K562 (cell line): ENCODE results near the gene RABGAP1. TPM values are rescaled to one million over a fixed set of nuclear protein-coding genes. Genes with fewer than 3 reads are reported as not detected.

Experiments
- ATAC-seq: fragments of 200-7000 bp; cut with Tn5 transposase; 3 replicates; pipeline ENCODE4 v1.9.1; 2020; ENCODE audit warnings: moderate library complexity
- BruUV-seq: library from RNA; stranded (reverse); fragments of 400-500 nt; replicated peaks from 2 replicates; lab custom pipeline; 2021; lab: Mats Ljungman, UMichigan
- CTCF ChIA-PET: fragments of 300-600 bp; formaldehyde crosslinking; extraction: SDS; loops from one replicate; lab custom pipeline; 2021; ENCODE audit warnings: low intra/inter-chr PET ratio; lab: Yijun Ruan, JAX
- POLR2A ChIA-PET: fragments of 300-600, 350-650 bp; sonication (Branson Sonifier 250); formaldehyde crosslinking; extraction: SDS; loops from one replicate; lab custom pipeline; 2021; ENCODE audit warnings: antibody characterized with exemption, inconsistent platforms; lab: Yijun Ruan, JAX
- DNase-seq, 4 experiments: peaks; one replicate each; pipeline versions ENCODE4 v3.0.0 to v3.0.0-alpha.2; 2011 to 2018; ENCODE audit warnings: low spot score in 3 of 4, mixed read lengths in 3 of 4; ENCODE audit errors: extremely low read depth in 1 of 4
- FAIRE-seq: peaks from 2 replicates; lab custom pipeline; 2011; peaks lifted over from hg19 to GRCh38; lab: Jason Lieb, UNC
- H2AFZ ChIP-seq: 2 replicates; pipeline ENCODE4 v1.6.0; 2011; ENCODE audit warnings: low read depth, low read length, control low read depth, inconsistent platforms
- H3K27ac ChIP-seq: fragments of 200-600 bp; 3 replicates; pipeline ENCODE4 v1.8.0; 2011; ENCODE audit warnings: low read depth, mild to moderate bottlenecking, control low read depth, inconsistent platforms, low read length, moderate library complexity, mixed read lengths; ENCODE audit errors: extremely low read depth
- H3K27me3 ChIP-seq, 2 experiments: fragments of 300-600 bp in 1 of 2; 2 replicates in 1 of 2; 3 replicates in 1 of 2; pipeline versions ENCODE4 v1.6.0 to v1.8.0; 2011; ENCODE audit warnings: inconsistent platforms in 2 of 2, low read length in 2 of 2, mild to moderate bottlenecking in 1 of 2, mixed read lengths in 1 of 2, moderate library complexity in 1 of 2; ENCODE audit not compliant: control insufficient read depth in 2 of 2, insufficient read depth in 2 of 2
- H3K36me3 ChIP-seq: fragments of 300-600 bp; 3 replicates; pipeline ENCODE4 v1.8.0; 2011; ENCODE audit warnings: mild to moderate bottlenecking, low read length, inconsistent platforms; ENCODE audit not compliant: control insufficient read depth, insufficient read depth
- H3K4me1 ChIP-seq, 2 experiments: fragments of 200-600 bp in 1 of 2; replicated peaks in 1 of 2; 2 replicates in 1 of 2; 3 replicates in 1 of 2; pipeline versions ENCODE4 v1.5.1 to v1.8.0; 2011; ENCODE audit warnings: inconsistent platforms in 2 of 2, low read length in 2 of 2, mild to moderate bottlenecking in 1 of 2, mixed read lengths in 1 of 2, moderate library complexity in 1 of 2; ENCODE audit not compliant: control insufficient read depth in 2 of 2, insufficient read depth in 2 of 2
- H3K4me2 ChIP-seq: 2 replicates; pipeline ENCODE4 v1.6.1; 2011; ENCODE audit warnings: low read length, control low read depth, inconsistent platforms, mixed read lengths; ENCODE audit not compliant: insufficient read depth
- H3K4me3 ChIP-seq: fragments of 200-600 bp; sonication (generic), shearing (Covaris generic); 2 replicates; pipeline ENCODE4 v1.5.1; 2016; ENCODE audit warnings: control low read depth, inconsistent platforms
- H3K79me2 ChIP-seq: fragments of 200-600 bp; 3 replicates; pipeline ENCODE4 v1.8.0; 2011; ENCODE audit warnings: low read length, inconsistent platforms; ENCODE audit not compliant: control insufficient read depth, insufficient read depth
- H3K9ac ChIP-seq, 2 experiments: 2 replicates each; pipeline versions ENCODE4 v1.6.0 to v1.6.1; 2011; ENCODE audit warnings: low read depth in 2 of 2, low read length in 2 of 2, control low read depth in 1 of 2, inconsistent platforms in 1 of 2, mild to moderate bottlenecking in 1 of 2, mixed read lengths in 1 of 2; ENCODE audit not compliant: insufficient read depth in 1 of 2
- H3K9me1 ChIP-seq: one replicate; pipeline ENCODE4 v1.6.0; 2011; ENCODE audit warnings: inconsistent platforms, mild to moderate bottlenecking, low read length, moderate library complexity; ENCODE audit not compliant: control insufficient read depth, insufficient read depth
- H3K9me3 ChIP-seq: replicated peaks from 2 replicates; pipeline ENCODE4 v1.5.1; 2011; ENCODE audit warnings: low read depth, low read length, inconsistent platforms; ENCODE audit not compliant: control insufficient read depth, insufficient read depth
- H4K20me1 ChIP-seq: replicated peaks from 2 replicates; pipeline ENCODE4 v1.6.1; 2011; ENCODE audit warnings: low read length, inconsistent platforms, mixed read lengths; ENCODE audit not compliant: control insufficient read depth, insufficient read depth
- BCL6 ChIP-seq: fragments of 250-450 bp; sonication (Bioruptor Pico); IDR thresholded peaks from 2 replicates; pipeline ENCODE4 v1.4.0; 2020
- CCNT2 ChIP-seq: IDR thresholded peaks from 2 replicates; pipeline ENCODE4 v1.6.1; 2011; ENCODE audit warnings: borderline replicate concordance, low read depth, mild to moderate bottlenecking, moderate library complexity, mixed read lengths, low read length; ENCODE audit not compliant: insufficient read length; ENCODE audit errors: extremely low read depth
- CREB3L1 ChIP-seq: fragments of 450-650 bp; IDR thresholded peaks from 2 replicates; pipeline ENCODE4 v1.6.1; 2014; ENCODE audit warnings: low read depth, mild to moderate bottlenecking, moderate library complexity, borderline replicate concordance
- ELF2 ChIP-seq: fragments of 250-450 bp; sonication (Bioruptor Pico); IDR thresholded peaks from 2 replicates; pipeline ENCODE4 v1.5.0; 2021; ENCODE audit warnings: mild to moderate bottlenecking
- EP300 ChIP-seq: IDR thresholded peaks from 2 replicates; pipeline ENCODE4 v1.6.1; 2012; ENCODE audit warnings: low read length, improper control_type of control experiment
- ILF3 ChIP-seq: fragments of 450-650 bp; IDR thresholded peaks from 2 replicates; pipeline ENCODE4 v1.6.1; 2018; ENCODE audit warnings: antibody characterized with exemption, mild to moderate bottlenecking, moderate library complexity, borderline replicate concordance
- ILK ChIP-seq: fragments of 450-650 bp; IDR thresholded peaks from 2 replicates; pipeline ENCODE4 v1.6.1; 2016; ENCODE audit warnings: missing genetic modification characterization, low read depth, mild to moderate bottlenecking, missing compliant biosample characterization, moderate library complexity, borderline replicate concordance
- KAT7 ChIP-seq: sonication (generic); formaldehyde crosslinking; IDR thresholded peaks from 2 replicates; pipeline ENCODE4 v1.8.0; 2022; ENCODE audit warnings: missing genetic modification reagents, mild to moderate bottlenecking, borderline replicate concordance
- KLF16 ChIP-seq: IDR thresholded peaks from 2 replicates; pipeline ENCODE4 v1.6.1; 2016; ENCODE audit warnings: antibody characterized with exemption
- NFRKB ChIP-seq: fragments of 450-650 bp; IDR thresholded peaks from 2 replicates; pipeline ENCODE4 v1.6.1; 2016; ENCODE audit warnings: low read depth
- PRDM10 ChIP-seq: fragments of 450-650 bp; IDR thresholded peaks from 2 replicates; pipeline ENCODE4 v1.6.1; 2018; ENCODE audit not compliant: partially characterized antibody
- SRSF7 ChIP-seq: fragments of 200-400 bp; formaldehyde crosslinking; optimal IDR thresholded peaks from 2 replicates; pipeline ENCODE3; 2017; ENCODE audit warnings: mild to moderate bottlenecking, low read depth, low read length
- XRCC4 ChIP-seq: IDR thresholded peaks from one replicate; pipeline ENCODE4 v1.6.1; 2011; ENCODE audit not compliant: insufficient read depth, insufficient read length; ENCODE audit errors: extremely low read depth
- ZC3H4 ChIP-seq: sonication (generic); formaldehyde crosslinking; IDR thresholded peaks from 2 replicates; pipeline ENCODE4 v1.9.0; 2021; ENCODE audit warnings: missing genetic modification reagents, borderline replicate concordance
- ZNF165 ChIP-seq: fragments of 250-450 bp; sonication (Bioruptor Pico); IDR thresholded peaks from 2 replicates; pipeline ENCODE4 v1.4.0; 2020; ENCODE audit warnings: borderline replicate concordance
- WGBS: fragments of 100-300 bp; shearing (Covaris generic); methylation state at CpG from one replicate; pipeline ENCODE4 v1.1.6; 2016; ENCODE audit warnings: low coverage, mixed read lengths; ENCODE audit not compliant: insufficient coverage; ENCODE audit errors: missing lambda C conversion rate; 5-methylcytosine and 5-hydroxymethylcytosine counted together
- in situ Hi-C: fragments of 300-500 bp; cut with MboI; formaldehyde crosslinking; loops from 4 replicates; pipeline ENCODE4 v1.15.0; 2018; ENCODE audit warnings: inconsistent platforms, mixed read lengths
- intact Hi-C: fragments of 100-400 bp; cut with micrococcal nuclease; formaldehyde crosslinking; loops from 2 replicates; pipeline ENCODE4 v1.14.2; 2022
- polyA plus RNA-seq, 8 experiments: library from polyadenylated mRNA; depleted of rRNA in 4 of 8; stranded (reverse) in 5 of 8; unstranded in 3 of 8; fragments of >200 nt; fragmentation: Nextera tagmentation in 2 of 8; fragmentation: Illumina TruSeq in 1 of 8; extraction: Ambion mirVana in 2 of 8; extraction: Trizol in 1 of 8; gene quantifications; 2 replicates each; pipeline versions ENCODE4 v1.2.1 to v1.2.3, GENCODE V29; 2011 to 2014; ENCODE audit warnings: inconsistent platforms in 1 of 8, missing spikeins in 1 of 8
- total RNA-seq, 7 experiments: library from RNA; depleted of rRNA in 6 of 7; stranded (reverse); fragments of >200 nt in 6 of 7; fragmentation: Illumina TruSeq in 2 of 7; extraction: Trizol in 2 of 7; gene quantifications; 2 replicates each; pipeline versions ENCODE4 v1.2.1 to v1.2.3, GENCODE V29; 2011 to 2021; ENCODE audit warnings: low replicate concordance in 1 of 7

Gene RABGAP1
- total and polyA plus RNA-seq, 9 of the 15 experiments (the other 6 are each of a cell fraction or from before 2014, with no cell fraction given), result 1.5 to 22.7 (median 13.1) TPM

DNA sequence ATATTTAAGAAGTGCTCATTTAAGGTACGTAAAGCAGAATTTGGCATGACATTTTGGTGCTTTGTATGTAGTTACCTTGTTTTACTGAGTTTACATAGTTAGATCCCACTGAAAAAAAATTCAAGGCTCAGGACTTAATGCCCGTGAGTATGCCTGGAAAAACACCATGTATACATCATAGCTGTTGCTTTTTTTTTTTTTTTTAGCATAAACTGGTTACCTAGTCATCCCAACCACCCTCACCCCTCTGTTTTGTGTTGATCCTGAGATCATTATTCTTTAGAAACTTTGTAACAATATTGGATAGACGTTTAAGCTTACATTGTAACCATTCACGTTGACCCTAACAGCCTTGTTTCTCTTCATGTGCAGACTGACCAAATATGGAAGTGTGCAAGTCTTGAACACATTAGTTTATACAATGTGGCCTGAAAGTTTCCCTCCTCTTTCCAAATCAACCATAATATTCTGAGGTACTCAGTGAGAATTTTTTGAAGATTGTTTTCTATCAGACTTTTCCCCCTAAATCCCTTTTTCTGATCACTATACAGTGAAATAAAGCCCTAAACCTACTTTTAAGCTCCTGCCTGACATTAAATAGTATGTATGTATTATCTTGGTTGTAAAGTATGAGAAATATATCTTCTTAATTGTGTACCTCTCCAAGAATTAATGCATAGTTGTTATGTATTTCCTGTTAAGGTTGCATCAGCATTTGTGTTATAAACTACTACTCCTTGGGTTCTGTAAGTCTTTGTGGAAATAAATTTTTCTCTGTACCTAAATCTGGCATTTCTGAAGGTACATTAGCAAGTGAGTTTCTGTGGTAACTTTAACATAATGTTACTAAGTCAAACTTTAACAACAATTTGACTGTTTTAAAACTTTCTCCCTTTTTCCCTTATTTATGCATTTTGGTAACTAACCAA is 4.4 kb downstream of the RABGAP1 start:
- no peaks in the 10 kb centered on the region for H4K20me1 ChIP-seq
- H3K36me3 ChIP-seq, result 0 out of 3 replicates have a peak, but pooled peaks cover 3% of the 10 kb centered on the region
- no peaks in the 10 kb centered on the region for H3K27me3 ChIP-seq
- H3K79me2 ChIP-seq, result peaks cover 74% of the 10 kb centered on the region
- H2AFZ ChIP-seq, result peak overlapping the region; percentile 62
- no TSS peak for BruUV-seq
- H3K9ac ChIP-seq, result peak overlapping the region in 1 of 2 experiments; percentile 36; a peak in 2 of 4 replicates
- ChIA-PET POLR2A (interaction anchor here (0.9 to 1.3 kb wide), 2 partner anchors 13 to 16 kb away, joined by 3 to 4 read pairs; partner anchors contain the start of gene ZBTB26), CTCF (no interaction called here)
- peak; percentile 19 for FAIRE-seq
- peak overlapping the region; percentile 32; the same call in 1 of the 2 replicates for H3K4me2 ChIP-seq
- peak overlapping the region; percentile 52 for H3K27ac ChIP-seq
- H3K4me3 ChIP-seq, result no peak overlapping the region
- peak in 1 of 4 experiments; percentile 6 for DNase-seq
- intact Hi-C loops (no loop called here), in situ Hi-C loops (no loop called here)
- ATAC-seq, result no peak
- H3K4me1 ChIP-seq, result peaks cover 13 to 15% of the 10 kb centered on the region in 2 experiments; a peak in 4 of 5 replicates
- 48% methylated on average over 4 of the region's 4 CpGs for WGBS
- H3K9me3 ChIP-seq, result no peaks in the 10 kb centered on the region; the same call in 1 of the 2 replicates
- no peaks in the 10 kb centered on the region for H3K9me1 ChIP-seq
- TF ChIP-seq BCL6 (CRISPR knock-in tag) (no peak), XRCC4 (no peak), ZC3H4 (CRISPR knock-in tag) (no peak), ILK (no peak), ILF3 (no peak), SRSF7 (no peak), ZNF165 (no peak), ELF2 (no peak), KLF16 (no peak), KAT7 (CRISPR knock-in tag) (no peak), EP300 (no peak), CCNT2 (no peak), NFRKB (peak; percentile 24; the same call in 1 of the 2 replicates), CREB3L1 (no peak), PRDM10 (no peak)
